Subcutaneous adipose tissue (tissue), 4 donors: ENCODE results near the gene ADAM10. TPM values are rescaled to one million over a fixed set of nuclear protein-coding genes. Genes with fewer than 3 reads are reported as not detected.

ENCODE experiments used
- CTCF ChIP-seq: fragments of 450-650 bp; IDR thresholded peaks from one replicate; pipeline ENCODE4 v1.5.1; 2016; ENCODE audit warnings: low read depth, mild to moderate bottlenecking, control low read depth, antibody characterized with exemption, moderate library complexity
- total RNA-seq, 4 donors: library from RNA; depleted of rRNA; stranded (reverse); fragments of >200 nt; gene quantifications; one replicate each; pipeline ENCODE4 v1.1.0, GENCODE V29; 2016

Gene ADAM10
- total RNA-seq, 4 donors from 2014 or later = 55.4 to 105 (median 57.6) TPM

- TF ChIP-seq CTCF = no peak
Observed at GRCh38 chr15:58556541-58556940, 193.0 kb downstream of the ADAM10 start.

- TF ChIP-seq CTCF = no peak
Observed at GRCh38 chr15:58556028-58556361, 193.5 kb downstream of the ADAM10 start.

- no peak for TF ChIP-seq CTCF
Observed at GRCh38 chr15:58555162-58556027, 194.1 kb downstream of the ADAM10 start.

- no peak for TF ChIP-seq CTCF
Observed at GRCh38 chr15:58554758-58555157, 194.7 kb downstream of the ADAM10 start.

GRCh38 chr15:58553365-58553918, 196.1 kb downstream of the ADAM10 start:
- TF ChIP-seq CTCF = no peak

- no peak for TF ChIP-seq CTCF
Observed at GRCh38 chr15:58552505-58553364, 196.8 kb downstream of the ADAM10 start.
